ENCODE results near the gene PPP2CA. TPM values are rescaled to one million over a fixed set of nuclear protein-coding genes. Genes with fewer than 3 reads are reported as not detected.

PPP2CA gene
- total and polyA plus RNA-seq, 2 of the 13 experiments (the other 11 are each of a cell fraction or from before 2014, with no cell fraction given) = 82.4 to 171 TPM

DNA sequence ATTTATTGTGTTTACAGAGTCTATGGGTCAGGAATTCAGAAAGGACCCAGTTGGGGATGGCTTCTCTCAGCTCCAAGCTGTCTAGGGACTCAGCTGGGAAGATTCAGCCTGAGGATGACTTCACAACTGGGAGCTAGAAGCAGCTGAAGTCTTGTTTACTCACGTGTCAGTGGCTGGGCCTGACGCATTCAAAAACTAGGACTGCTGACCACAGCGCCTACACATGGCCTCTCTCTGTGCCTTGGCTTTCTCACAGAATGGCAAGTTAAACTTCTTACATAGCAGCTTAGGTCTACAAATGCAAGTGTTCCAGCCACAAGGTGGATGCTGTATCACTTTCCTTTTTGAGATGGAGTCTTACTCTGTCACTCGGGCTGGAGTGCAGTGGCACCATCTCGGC lies 16.3 kb upstream of the PPP2CA start (continued):
- TF ChIP-seq, protein P1, sequence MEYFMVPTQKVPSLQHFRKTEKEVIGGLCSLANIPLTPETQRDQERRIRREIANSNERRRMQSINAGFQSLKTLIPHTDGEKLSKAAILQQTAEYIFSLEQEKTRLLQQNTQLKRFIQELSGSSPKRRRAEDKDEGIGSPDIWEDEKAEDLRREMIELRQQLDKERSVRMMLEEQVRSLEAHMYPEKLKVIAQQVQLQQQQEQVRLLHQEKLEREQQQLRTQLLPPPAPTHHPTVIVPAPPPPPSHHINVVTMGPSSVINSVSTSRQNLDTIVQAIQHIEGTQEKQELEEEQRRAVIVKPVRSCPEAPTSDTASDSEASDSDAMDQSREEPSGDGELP (IDR thresholded peaks at IDR 0.05; ENCODE audit: borderline replicate concordance, low read depth) = peak; percentile 75; the same call in 1 of the 2 replicates
- TF ChIP-seq SP1 (IDR thresholded peaks at IDR 0.05) (no peak), SP1 (CRISPR knock-in tag; IDR thresholded peaks at IDR 0.05) (no peak), ZFX (CRISPR knock-in tag; IDR thresholded peaks at IDR 0.05; ENCODE audit: low read depth) (peak; percentile 24; the same call in 1 of the 2 replicates), ZNF121 (CRISPR knock-in tag; IDR thresholded peaks at IDR 0.05) (no peak), KLF12 (CRISPR knock-in tag; IDR thresholded peaks at IDR 0.05; ENCODE audit: borderline replicate concordance) (no peak), FOXK2 (IDR thresholded peaks at IDR 0.05) (peak; percentile 36; the same call in 1 of the 2 replicates), FOXP1 (IDR thresholded peaks at IDR 0.05) (no peak), FOXP1 (CRISPR knock-in tag; IDR thresholded peaks at IDR 0.05) (peak; percentile 37; the same call in 1 of the 2 replicates), ZKSCAN1 (IDR thresholded peaks at IDR 0.05; ENCODE audit: low read length) (no peak), GABPA (IDR thresholded peaks at IDR 0.05; ENCODE audit: low read depth, low read length) (no peak), GABPA (CRISPR knock-in tag; IDR thresholded peaks at IDR 0.05; ENCODE audit: low read depth) (no peak), SALL1 (CRISPR knock-in tag; IDR thresholded peaks at IDR 0.05) (no peak; the same call in 1 of the 2 replicates), CBFB (CRISPR knock-in tag; IDR thresholded peaks at IDR 0.05) (0 out of 2 replicates have a peak, but pooled peaks have one; percentile 35), ZBTB7A (CRISPR knock-in tag; IDR thresholded peaks at IDR 0.05) (no peak), SAP130 (CRISPR knock-in tag; IDR thresholded peaks at IDR 0.05; ENCODE audit: low read depth) (peak; percentile 62; the same call in 1 of the 2 replicates), GATA4 (IDR thresholded peaks at IDR 0.05; ENCODE audit: borderline replicate concordance, low read depth) (no peak)
- TF ChIP-seq, protein P2, sequence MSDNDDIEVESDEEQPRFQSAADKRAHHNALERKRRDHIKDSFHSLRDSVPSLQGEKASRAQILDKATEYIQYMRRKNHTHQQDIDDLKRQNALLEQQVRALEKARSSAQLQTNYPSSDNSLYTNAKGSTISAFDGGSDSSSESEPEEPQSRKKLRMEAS (IDR thresholded peaks at IDR 0.05) = peak; percentile 31; the same call in 1 of the 2 replicates
- TF ChIP-seq, protein P3, sequence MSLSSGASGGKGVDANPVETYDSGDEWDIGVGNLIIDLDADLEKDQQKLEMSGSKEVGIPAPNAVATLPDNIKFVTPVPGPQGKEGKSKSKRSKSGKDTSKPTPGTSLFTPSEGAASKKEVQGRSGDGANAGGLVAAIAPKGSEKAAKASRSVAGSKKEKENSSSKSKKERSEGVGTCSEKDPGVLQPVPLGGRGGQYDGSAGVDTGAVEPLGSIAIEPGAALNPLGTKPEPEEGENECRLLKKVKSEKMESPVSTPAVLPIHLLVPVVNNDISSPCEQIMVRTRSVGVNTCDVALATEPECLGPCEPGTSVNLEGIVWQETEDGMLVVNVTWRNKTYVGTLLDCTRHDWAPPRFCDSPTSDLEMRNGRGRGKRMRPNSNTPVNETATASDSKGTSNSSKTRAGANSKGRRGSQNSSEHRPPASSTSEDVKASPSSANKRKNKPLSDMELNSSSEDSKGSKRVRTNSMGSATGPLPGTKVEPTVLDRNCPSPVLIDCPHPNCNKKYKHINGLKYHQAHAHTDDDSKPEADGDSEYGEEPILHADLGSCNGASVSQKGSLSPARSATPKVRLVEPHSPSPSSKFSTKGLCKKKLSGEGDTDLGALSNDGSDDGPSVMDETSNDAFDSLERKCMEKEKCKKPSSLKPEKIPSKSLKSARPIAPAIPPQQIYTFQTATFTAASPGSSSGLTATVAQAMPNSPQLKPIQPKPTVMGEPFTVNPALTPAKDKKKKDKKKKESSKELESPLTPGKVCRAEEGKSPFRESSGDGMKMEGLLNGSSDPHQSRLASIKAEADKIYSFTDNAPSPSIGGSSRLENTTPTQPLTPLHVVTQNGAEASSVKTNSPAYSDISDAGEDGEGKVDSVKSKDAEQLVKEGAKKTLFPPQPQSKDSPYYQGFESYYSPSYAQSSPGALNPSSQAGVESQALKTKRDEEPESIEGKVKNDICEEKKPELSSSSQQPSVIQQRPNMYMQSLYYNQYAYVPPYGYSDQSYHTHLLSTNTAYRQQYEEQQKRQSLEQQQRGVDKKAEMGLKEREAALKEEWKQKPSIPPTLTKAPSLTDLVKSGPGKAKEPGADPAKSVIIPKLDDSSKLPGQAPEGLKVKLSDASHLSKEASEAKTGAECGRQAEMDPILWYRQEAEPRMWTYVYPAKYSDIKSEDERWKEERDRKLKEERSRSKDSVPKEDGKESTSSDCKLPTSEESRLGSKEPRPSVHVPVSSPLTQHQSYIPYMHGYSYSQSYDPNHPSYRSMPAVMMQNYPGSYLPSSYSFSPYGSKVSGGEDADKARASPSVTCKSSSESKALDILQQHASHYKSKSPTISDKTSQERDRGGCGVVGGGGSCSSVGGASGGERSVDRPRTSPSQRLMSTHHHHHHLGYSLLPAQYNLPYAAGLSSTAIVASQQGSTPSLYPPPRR (CRISPR knock-in tag; IDR thresholded peaks at IDR 0.05; ENCODE audit: borderline replicate concordance) = no peak

All from HepG2 (cell line).